ENCODE results near the gene R3HDM2.
A peak's percentile ranks its signal among the peaks of the same experiment; 100 is the strongest.

R3HDM2 gene

DNA sequence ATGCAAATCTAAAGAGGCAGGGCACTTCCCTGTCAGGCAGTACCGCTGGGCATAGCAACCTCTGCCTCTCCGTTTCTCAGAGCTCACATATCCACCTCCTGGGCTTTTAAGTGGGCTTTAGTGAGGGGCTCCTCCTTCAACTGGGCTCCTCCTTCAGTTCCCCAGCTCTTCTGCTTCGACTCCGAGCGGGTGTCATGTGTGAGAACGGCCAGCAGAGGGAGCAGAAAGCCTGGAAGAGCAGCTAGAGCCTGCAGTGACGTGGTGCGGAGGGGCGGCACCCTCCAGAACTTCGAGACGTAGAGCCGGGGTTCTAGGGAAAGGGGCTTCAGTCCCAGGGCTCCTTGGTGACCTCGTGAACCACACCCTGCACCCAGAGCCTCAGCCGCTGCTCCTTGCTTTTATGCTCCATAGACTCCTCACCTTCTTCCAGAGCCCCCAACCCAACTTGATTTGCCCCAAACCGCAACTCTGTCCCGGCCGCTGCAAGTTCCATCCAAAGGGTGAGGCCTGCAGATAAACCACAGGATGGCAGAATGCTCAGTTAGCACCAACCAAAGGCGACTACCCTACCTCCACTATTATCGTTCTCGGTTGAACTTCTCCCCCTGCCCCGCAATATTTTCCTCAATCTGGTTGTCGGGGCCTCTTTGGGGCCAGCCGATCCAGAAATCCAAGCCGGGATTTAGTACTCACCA is 28.4 kb upstream of the R3HDM2 start:
- H3K4me3 ChIP-seq = peak overlapping the region; percentile 56 to 75 (median 70)
- no peaks in the 10 kb centered on the region for H3K36me3 ChIP-seq
- peak overlapping the region; percentile 89 to 100 (median 99) for H3K4me2 ChIP-seq
- H3K9ac ChIP-seq = peak overlapping the region; percentile 67 to 90 (median 82)
- H3K27ac ChIP-seq = peak overlapping the region; percentile 75 to 97 (median 88)
- H4K20me1 ChIP-seq = peaks cover 0 to 9% (median 0%) of the 10 kb centered on the region in 11 experiments; a peak in 4 of 22 replicates
- H3K27me3 ChIP-seq = peaks cover 7 to 22% (median 18%) of the 10 kb centered on the region in 11 experiments
- no peaks in the 10 kb centered on the region for H3K9me3 ChIP-seq (replicated peaks in 1 of 11)
- peaks cover 52 to 79% (median 75%) of the 10 kb centered on the region in 10 experiments for H3K4me1 ChIP-seq
- TF ChIP-seq Cebpa-rat (IDR thresholded peaks at IDR 0.05) = no peak

DNA sequence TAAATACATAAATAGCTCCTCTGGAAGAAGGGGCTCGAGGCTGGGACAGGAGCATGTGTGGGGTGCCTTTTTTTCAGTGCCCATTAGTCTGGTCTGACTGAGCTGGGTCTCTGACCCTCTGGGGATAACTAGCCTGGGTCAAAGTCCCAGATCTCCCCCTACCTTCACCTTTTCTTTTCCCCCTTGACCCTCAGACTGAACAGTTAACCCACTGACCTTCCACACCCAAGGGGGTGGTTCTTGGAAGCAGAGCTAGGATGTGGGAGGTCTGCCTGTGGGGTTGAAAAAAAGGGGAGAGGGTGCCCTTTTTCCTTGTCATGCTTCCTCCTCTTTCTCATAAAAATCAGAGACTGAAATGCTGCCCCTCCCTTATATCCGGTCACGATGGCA is 27.8 kb upstream of the R3HDM2 start:
- Histone ChIP-seq H3K36me3 (no peaks in the 10 kb centered on the region), H3K4me1 (peaks cover 53 to 82% (median 75%) of the 10 kb centered on the region in 10 experiments), H3K9me3 (replicated peaks in 1 of 11) (no peaks in the 10 kb centered on the region), H3K27ac (peak overlapping the region; percentile 75 to 97 (median 88)), H3K27me3 (peaks cover 7 to 22% (median 18%) of the 10 kb centered on the region in 11 experiments), H3K4me3 (peak overlapping the region; percentile 56 to 75 (median 70)), H4K20me1 (peaks cover 0 to 9% (median 0%) of the 10 kb centered on the region in 11 experiments; a peak in 4 of 22 replicates), H3K9ac (peak overlapping the region; percentile 67 to 90 (median 82)), H3K4me2 (peak overlapping the region; percentile 89 to 100 (median 99))
- TF ChIP-seq Cebpa-rat (IDR thresholded peaks at IDR 0.05) = no peak

- H4K20me1 ChIP-seq = peaks cover 0 to 9% (median 0%) of the 10 kb centered on the region in 11 experiments; a peak in 4 of 22 replicates
- no peak overlapping the region for H3K9ac ChIP-seq
- TF ChIP-seq Cebpa-rat (IDR thresholded peaks at IDR 0.05) = no peak
- H3K9me3 ChIP-seq (replicated peaks in 1 of 11) = no peaks in the 10 kb centered on the region
- H3K27me3 ChIP-seq = peaks cover 7 to 20% (median 17%) of the 10 kb centered on the region in 11 experiments
- peak overlapping the region in 3 of 11 experiments; percentile 3 to 92 (median 22); a peak in 1 of 22 replicates for H3K27ac ChIP-seq
- peak overlapping the region in 9 of 11 experiments; percentile 11 to 97 (median 83); a peak in 10 of 22 replicates for H3K4me2 ChIP-seq
- H3K36me3 ChIP-seq = no peaks in the 10 kb centered on the region
- H3K4me1 ChIP-seq = peaks cover 60 to 84% (median 79%) of the 10 kb centered on the region in 10 experiments
- no peak overlapping the region for H3K4me3 ChIP-seq
These were observed 26.1 kb upstream of the R3HDM2 start for GRCh38 chr12:57456737-57457490.

GRCh38 chr12:57456145-57456700 is 25.4 kb upstream of the R3HDM2 start:
- peak overlapping the region in 4 of 11 experiments; percentile 41 to 74 (median 70); a peak in 7 of 22 replicates for H3K27ac ChIP-seq
- peak overlapping the region in 6 of 11 experiments; percentile 1 to 66 (median 51); a peak in 8 of 22 replicates for H3K9ac ChIP-seq
- H3K27me3 ChIP-seq = peaks cover 5 to 13% (median 12%) of the 10 kb centered on the region in 11 experiments
- H3K9me3 ChIP-seq (replicated peaks in 1 of 11) = no peaks in the 10 kb centered on the region
- H3K4me1 ChIP-seq = peaks cover 65 to 86% (median 83%) of the 10 kb centered on the region in 10 experiments
- no peak for TF ChIP-seq Cebpa-rat (IDR thresholded peaks at IDR 0.05)
- H3K4me2 ChIP-seq = peak overlapping the region; percentile 53 to 89 (median 75)
- H3K4me3 ChIP-seq = peak overlapping the region in 3 of 10 experiments; percentile 7 to 39 (median 37); a peak in 2 of 20 replicates
- H4K20me1 ChIP-seq = peaks cover 0 to 9% (median 0%) of the 10 kb centered on the region in 11 experiments; a peak in 4 of 22 replicates
- H3K36me3 ChIP-seq = no peaks in the 10 kb centered on the region

DNA sequence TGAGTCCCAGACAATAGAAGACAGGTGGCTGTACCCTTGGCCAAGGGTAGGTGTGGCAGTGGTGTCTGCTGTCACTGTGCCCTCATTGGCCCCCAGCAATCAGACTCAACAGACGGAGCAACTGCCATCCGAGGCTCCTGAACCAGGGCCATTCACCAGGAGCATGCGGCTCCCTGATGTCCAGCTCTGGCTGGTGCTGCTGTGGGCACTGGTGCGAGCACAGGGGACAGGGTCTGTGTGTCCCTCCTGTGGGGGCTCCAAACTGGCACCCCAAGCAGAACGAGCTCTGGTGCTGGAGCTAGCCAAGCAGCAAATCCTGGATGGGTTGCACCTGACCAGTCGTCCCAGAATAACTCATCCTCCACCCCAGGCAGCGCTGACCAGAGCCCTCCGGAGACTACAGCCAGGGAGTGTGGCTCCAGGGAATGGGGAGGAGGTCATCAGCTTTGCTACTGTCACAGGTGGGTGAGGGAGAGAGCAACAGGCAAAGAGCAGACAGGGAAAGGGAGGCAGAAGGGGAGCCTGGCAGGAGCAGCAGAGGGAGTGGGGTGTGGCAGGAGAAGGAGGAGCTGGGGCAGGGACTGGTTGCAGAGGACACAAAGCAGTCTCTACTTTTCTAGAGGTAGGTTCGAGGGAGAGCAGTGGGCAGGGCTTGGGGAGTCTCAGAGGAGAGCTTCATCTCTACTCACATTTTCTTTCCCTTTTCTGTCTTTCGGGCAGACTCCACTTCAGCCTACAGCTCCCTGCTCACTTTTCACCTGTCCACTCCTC is 24.7 kb upstream of the R3HDM2 start:
- H3K4me1 ChIP-seq = peaks cover 61 to 83% (median 79%) of the 10 kb centered on the region in 10 experiments
- H4K20me1 ChIP-seq = peaks cover 0 to 3% (median 0%) of the 10 kb centered on the region in 11 experiments; a peak in 3 of 22 replicates
- TF ChIP-seq Cebpa-rat (IDR thresholded peaks at IDR 0.05) = no peak
- peak overlapping the region in 7 of 11 experiments; percentile 1 to 66 (median 42); a peak in 10 of 22 replicates for H3K9ac ChIP-seq
- no peaks in the 10 kb centered on the region for H3K9me3 ChIP-seq (replicated peaks in 1 of 11)
- H3K4me3 ChIP-seq = peak overlapping the region in 3 of 10 experiments; percentile 7 to 39 (median 37); a peak in 2 of 20 replicates
- peak overlapping the region in 6 of 11 experiments; percentile 3 to 74 (median 54); a peak in 10 of 22 replicates for H3K27ac ChIP-seq
- peak overlapping the region; percentile 53 to 89 (median 75) for H3K4me2 ChIP-seq
- H3K27me3 ChIP-seq = peaks cover 0 to 6% (median 5%) of the 10 kb centered on the region in 11 experiments; a peak in 17 of 22 replicates
- H3K36me3 ChIP-seq = no peaks in the 10 kb centered on the region

DNA sequence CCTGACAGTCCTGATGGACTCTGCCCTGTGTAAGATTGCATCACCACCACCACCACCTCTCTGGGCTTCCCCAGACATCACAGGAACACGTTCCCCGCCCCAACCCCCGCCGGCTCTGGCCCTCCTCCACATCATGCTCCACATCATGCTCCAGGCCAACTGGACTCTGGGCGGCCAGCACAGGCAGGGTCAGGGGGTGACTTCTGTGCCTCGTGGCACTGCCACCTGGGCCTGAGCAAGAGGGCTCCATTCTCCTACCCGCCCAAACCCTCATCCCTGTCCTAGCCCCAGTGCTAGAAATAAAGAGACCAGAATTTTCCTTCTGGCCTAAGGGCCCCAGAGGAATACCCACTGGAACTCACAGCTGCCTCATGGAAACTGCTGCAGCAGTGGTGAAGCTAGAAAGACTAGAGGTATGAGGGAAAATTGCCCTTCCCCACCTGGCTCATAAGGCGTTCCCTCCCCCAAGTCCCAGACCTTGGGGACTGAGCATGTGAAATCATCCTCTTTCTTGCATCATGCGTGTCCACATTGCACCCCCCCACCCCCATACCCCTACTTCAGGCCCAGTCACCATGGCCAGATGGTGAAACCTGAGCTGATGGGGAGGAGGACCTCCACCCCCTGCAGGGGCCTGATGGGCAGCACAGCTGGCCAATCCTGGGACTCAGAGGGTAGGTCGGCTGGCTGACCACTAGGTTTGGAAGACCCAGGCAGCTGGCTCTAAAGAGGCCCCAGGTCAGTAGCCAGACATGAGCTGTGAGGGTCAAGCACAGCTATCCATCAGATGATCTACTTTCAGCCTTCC is 23.9 kb upstream of the R3HDM2 start, which contains the start of gene INHBE:
INHBE (plus strand) TSS at position 742 of the 808 bp plus-strand sequence. CDS start 230 bp downstream, outside the sequence.
- Histone ChIP-seq H3K4me2 (peak within 1 kb of the TSS; percentile 53 to 89 (median 75)), H3K9me3 (replicated peaks in 1 of 11) (no peaks in the 10 kb centered on the region), H3K36me3 (no peaks in the 10 kb centered on the region), H3K27me3 (no peaks in the 10 kb centered on the region), H3K4me1 (peaks cover 58 to 78% (median 74%) of the 10 kb centered on the region in 10 experiments), H3K4me3 (peak within 1 kb of the TSS in 3 of 10 experiments; percentile 7 to 39 (median 37); a peak in 2 of 20 replicates), H3K9ac (peak within 1 kb of the TSS in 9 of 11 experiments; percentile 1 to 66 (median 49); a peak in 11 of 22 replicates), H4K20me1 (no peaks in the 10 kb centered on the region), H3K27ac (peak within 1 kb of the TSS in 8 of 11 experiments; percentile 12 to 74 (median 53); a peak in 14 of 22 replicates)
- TF ChIP-seq Cebpa-rat (IDR thresholded peaks at IDR 0.05) = peak in 1 of 11 experiments; percentile 25; a peak in 1 of 22 replicates

- H3K27me3 ChIP-seq = no peaks in the 10 kb centered on the region
- TF ChIP-seq Cebpa-rat (IDR thresholded peaks at IDR 0.05) = no peak; a peak in 1 of 22 replicates
- peak overlapping the region in 8 of 11 experiments; percentile 12 to 74 (median 53); a peak in 12 of 22 replicates for H3K27ac ChIP-seq
- no peaks in the 10 kb centered on the region for H3K9me3 ChIP-seq (replicated peaks in 1 of 11)
- peak overlapping the region in 8 of 11 experiments; percentile 30 to 62 (median 50); a peak in 11 of 22 replicates for H3K9ac ChIP-seq
- H3K36me3 ChIP-seq = no peaks in the 10 kb centered on the region
- peak overlapping the region; percentile 45 to 89 (median 75) for H3K4me2 ChIP-seq
- H3K4me3 ChIP-seq = no peak overlapping the region
- H3K4me1 ChIP-seq = peaks cover 58 to 78% (median 74%) of the 10 kb centered on the region in 10 experiments
- H4K20me1 ChIP-seq = no peaks in the 10 kb centered on the region
These were observed 23.3 kb upstream of the R3HDM2 start for GRCh38 chr12:57454213-57454565.
